HG03469 (cell line): ENCODE results near the gene SPTLC1.
"Not testable (repeated sequence)": the region's sequence is repeated elsewhere in the genome, so short reads cannot be mapped to it uniquely, and the experiment has no call there.

Experiments used
- ATAC-seq: cut with Tn5 transposase; IDR thresholded peaks from one replicate; pipeline ENCODE4 v1.9.1; 2021; ENCODE audit warnings: mild to moderate bottlenecking, moderate library complexity, moderate number of reproducible peaks; ENCODE audit not compliant: unreplicated experiment

The SPTLC1 gene

DNA sequence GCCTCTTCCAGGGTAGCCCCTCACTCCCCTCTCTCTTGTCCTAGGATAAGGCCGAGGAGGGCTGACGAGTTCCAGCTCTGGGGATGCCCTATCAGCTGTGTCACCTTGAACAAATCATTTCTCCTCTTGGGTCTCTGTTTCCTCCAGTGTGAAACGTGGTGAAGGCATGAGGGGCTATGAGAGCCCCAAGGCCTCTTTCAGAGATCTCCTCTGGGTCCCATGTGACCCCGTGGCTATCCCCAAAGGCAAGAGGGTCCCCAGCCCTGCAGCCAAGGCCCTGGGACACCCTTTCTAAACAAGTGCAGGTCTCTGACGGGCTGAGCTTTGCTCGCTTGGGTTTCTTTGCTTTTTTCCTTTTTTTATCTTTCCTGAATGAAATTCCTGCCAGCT is 25.5 kb upstream of the SPTLC1 start:
- no peak for ATAC-seq

DNA sequence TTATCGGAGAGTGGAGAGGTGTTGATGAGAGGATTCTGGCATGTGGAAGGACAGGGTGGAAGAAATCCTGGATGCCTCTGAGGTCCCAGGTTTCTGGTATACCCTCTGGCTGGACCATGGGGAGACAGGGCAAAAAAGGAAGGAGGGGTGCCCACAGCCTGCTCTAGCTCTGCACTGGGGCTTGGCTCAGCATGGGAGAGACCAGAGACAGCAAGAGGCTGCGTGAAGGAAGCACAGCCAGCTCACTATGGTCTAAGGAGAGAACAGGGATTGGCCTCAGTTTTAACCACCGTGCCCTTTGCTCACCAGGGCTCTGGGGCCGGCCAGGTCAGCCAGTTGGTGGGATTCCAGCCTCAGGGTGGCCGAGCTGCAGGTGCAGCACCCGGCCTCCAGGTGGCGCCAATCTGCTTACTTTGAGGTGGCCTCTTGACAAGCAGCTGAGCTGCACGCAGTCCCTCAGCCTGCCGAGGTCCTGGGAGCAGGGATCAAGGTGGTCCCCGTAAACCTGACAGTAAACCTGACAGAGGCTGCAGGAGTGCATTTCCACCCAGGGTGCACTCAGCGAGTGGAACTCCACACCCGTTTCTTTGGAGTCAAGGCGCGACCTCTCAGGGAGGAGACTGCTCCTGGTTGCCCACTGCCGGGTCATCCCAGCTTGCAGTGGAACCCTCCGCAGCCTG is 25.0 kb upstream of the SPTLC1 start:
- no peak for ATAC-seq

DNA sequence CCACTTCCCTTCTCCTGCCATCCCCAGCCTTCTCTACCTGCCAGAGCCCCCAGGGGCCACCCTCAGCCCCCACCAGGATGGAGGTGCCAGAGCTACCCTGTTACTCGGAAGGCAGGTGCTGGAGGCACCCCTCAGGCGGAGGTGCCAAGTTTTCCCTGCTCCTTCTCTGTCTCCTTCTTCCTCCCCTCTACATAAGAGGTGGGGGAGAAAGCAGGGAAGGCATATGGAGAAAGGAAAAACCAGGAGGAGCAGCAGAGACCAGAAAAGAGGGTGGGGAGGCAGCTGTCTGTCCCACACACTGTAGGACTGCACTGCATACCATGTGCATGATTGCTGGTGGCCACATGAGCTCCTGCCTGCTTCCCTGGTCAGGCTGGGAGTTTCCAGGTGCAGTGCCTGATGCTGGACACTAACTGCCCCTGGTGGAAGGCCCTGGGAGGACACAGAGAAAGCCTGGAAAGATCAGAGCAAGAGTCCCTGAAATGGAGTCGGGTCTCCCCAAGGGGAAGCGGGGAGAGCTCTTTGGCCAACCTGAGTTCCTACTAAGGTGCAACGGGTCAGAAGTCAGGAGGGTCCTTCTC is 23.8 kb upstream of the SPTLC1 start:
- not testable (repeated sequence) for ATAC-seq

DNA sequence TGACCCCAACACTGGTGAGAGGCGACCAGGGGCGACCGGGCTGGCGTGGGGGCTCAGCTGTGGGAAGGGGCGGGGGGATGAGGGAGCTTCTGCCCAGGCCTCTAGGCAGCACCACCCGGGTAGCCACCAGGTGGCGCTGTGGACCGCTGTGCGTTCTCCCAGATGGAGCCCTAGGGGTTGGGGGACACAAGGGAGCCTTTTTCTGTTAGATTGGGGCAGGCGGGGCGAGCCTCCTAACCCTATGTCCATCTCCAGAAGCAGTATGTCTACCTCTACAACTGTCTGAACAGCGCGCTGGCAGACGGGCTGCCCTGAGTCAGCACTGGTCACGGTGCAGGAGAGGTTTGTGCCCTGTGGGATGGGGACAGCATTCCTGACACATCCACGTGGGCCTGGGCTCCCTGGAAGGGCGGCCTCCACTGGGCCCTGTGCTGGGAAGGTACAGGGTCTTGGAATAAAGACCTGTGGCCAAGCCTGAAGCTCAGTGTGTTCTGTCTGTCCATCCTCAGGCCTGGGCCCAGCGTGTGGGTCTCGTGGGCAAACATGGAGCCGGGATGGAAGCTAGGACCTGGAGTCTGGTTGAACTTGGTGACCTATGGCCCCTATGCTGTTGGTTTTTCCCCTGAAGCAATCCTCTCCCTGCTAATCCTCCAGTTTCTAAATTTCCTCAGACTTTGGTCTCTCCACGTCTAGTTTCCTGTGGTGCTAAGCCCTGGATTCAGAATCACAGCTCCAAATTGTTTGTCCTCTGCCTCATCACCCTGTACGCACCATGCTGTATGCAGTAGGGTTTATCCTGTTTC is 23.1 kb upstream of the SPTLC1 start:
- no peak for ATAC-seq

DNA sequence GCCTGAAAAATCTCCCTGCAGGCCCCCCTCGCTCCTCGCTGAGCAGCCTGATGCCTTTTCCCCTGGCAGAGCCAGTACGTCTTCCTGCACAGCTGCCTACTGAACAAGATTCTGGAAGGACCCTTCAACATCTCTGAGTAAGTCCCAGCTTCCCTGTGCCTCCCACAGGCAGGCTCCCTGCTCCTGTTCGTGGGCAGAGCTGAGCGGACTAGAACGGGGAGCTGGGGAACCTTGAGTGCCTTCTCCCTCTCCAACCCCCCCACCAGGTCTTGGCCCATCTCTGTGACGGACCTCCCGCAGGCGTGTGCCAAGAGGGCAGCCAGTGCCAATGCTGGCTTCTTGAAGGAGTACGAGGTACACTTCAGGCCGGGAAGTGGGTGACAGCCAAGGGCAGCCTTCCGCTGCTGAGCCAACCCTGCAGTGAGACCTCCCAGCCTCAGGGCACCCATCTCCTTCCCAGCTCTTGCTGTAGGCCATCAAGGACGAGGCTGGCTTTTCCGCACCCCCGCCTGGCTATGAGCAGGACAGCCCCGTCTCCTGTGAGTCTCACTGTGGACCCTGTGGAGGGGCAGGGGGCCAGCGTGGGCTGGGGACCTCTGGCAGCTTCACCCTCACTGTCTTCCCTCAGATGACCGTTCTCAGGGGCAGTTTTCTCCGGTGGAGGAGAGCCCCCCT is 21.1 kb upstream of the SPTLC1 start:
- ATAC-seq, result no peak

DNA sequence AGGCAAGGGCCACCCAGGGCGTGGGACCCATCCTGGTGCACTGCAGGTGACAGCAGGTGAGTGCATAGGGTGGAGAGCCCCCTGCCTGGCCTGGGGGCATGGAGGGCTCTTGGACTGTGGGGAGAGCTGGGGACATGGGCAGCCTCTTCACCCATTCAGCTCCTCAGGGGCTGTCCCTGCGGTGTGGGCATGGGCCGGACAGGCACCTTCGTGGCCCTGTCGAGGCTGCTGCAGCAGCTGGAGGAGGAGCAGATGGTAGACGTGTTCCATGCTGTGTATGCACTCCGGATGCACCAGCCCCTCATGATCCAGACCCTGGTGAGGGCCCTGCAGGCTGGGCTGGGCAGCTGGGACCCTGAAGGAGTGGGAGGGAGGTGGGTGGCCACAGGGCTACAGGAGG is 20.4 kb upstream of the SPTLC1 start:
- ATAC-seq, result no peak

DNA sequence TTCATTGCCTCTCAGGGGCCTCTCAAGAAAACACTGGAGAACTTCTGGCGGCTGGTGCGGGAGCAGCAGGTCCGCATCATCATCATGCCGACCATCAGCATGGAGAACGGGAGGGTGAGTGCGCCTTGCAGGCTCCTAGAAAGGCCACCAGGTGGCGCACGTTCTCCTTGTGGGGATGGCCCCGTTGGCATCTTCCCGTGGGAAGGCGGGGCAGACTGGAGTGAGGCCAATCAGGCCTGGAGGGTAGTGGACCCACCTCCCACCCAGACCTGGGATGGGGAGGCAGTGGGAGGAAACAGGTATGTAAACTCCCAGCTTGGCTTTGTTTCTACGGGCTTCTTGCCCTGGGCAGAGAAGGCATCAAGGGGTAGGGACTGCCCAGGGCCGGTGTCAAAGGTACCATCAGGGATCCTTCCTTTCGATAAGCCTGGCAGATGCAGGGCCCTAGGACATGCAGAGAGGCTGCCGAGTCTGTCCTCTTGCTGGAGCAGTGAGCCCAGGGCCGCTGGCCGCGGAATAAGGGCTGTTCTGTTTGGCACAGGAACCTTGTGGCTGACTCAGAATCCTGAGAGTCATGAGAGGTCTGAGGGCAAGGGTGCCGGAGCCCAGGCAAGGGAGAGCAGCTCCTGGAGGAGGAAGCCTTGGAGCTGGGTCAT is 18.9 kb upstream of the SPTLC1 start:
- peak; percentile 56 for ATAC-seq

DNA sequence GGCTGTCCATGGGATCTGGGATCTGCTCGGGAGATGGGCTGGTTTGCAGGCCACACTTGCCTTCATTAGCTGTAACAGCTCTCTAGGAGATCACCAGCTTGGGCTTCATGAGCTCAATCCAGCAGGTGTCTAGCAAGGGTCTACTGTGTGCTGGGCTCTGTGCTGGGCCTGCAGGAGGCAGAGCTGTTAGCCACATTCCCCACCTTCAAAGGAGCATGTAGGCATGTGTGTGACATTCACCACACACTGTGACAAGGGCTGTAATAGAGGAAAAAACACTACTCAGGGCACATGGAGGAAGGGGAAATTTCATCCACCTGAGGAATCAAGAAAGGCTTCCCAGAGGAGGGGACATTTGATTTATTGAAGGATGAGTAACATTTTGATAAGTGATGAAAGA is 17.7 kb upstream of the SPTLC1 start:
- ATAC-seq, result not testable (repeated sequence)

DNA sequence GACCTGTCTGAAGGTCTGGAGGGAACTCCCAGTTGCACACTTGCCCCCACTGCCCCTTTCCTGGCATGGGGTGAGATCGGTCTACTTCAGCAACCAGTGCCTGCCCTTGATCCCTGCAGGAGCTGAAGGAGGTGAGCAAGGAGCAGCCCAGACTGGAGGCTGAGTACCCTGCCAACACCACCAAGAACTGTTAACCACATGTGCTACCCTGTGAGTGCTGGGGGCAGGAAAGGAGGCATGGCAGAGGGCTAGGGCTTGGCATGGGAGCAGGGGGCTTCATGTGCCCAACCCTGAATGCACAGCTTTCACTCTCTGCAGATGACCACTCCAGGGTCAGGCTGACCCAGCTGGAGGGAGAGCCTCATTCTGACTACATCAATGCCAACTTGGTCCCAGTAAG is 17.3 kb upstream of the SPTLC1 start:
- no peak for ATAC-seq

DNA sequence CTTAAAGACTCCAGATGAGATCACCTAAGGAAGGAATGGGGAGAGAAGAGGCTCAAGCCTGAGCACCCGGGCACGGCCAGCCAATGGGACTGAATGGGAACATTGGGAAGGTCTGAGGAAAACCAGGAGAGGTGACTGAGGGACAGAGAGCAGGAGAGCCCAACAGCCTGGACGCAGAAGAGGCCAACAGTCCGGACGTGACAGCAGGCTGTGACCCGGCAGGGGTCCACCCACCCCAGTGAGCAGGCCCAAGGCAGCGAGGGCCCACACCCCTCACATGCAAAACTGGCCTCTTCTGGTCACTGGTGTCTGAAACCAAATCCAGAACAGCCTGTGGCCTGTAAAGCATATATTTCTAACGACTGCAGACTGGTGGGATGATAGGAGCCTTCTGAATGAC is 7.6 kb upstream of the SPTLC1 start:
- no peak for ATAC-seq

DNA sequence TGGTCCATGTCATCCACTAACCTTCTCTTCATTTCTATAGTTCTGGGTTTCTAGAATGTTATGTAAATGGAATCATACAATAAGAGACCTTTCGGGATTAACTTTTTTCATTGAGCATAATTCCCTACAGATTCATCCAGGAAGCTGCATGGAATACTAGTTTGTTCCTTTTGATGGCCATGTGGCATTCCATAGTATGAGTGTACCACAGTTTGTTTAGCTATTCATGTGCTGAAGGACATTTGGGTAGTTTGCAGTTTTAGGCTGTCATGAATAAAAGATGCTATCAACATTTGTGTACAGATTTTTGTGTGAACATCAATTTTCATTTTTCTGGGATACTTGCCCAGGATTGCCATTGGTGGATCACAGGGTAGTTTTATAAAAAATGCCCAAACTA is 6.8 kb upstream of the SPTLC1 start:
- no peak for ATAC-seq

DNA sequence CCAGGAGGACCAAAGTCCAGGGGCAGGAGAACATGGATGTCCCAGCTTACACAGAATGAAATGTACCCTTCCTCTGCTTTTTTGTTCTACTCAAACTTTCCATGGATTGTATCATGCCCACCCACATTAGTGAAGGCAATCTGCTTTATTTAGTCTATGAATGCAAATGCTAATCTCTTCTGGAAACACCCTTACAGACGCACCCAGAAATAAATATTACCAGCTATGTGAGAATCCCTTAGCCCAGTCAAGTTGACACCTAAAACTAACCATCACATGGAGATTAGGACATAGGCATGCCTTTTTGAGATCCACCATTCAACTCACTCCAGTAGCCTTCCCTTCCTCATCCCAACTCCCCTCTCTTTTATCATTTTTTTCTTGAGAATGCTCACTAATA is 6.1 kb upstream of the SPTLC1 start:
- no peak for ATAC-seq

DNA sequence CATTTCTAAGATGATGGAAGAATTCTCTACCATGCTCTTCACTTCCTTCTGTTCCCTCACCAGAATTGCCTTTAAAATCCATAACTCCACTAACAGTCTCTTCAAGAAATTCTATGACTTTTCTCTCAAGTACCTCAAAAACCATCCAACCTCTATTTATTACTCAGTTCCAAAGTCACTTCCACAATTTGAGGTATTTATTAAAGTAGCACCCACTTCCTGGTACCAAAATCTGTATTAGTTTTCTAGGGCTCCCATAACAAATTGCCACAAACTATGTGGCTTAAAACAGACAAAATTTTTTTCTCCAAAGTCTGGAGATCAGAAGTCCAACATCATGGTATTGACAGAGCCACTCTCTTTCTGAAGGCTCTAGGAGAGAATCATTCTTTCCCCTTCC is 4.9 kb upstream of the SPTLC1 start:
- ATAC-seq, result no peak

DNA sequence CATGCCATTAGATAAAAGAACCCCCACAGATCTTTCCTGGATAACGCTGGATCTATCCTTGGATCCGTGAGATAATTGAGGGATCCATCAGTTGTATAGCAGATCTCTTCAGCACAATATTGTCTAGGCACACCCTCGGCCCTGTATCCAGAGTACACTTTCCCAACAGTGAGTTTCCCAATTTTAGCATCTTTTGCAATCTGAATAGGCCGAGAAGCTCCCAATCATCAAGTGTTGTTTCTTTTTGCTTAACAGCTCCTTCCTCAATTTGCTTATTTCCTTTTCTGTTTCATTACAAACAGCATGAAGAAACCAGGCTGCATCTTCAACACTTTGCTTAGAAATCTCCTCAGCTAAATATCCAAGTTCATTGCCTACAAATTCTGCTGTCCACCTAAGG is 4.4 kb upstream of the SPTLC1 start:
- no peak for ATAC-seq

DNA sequence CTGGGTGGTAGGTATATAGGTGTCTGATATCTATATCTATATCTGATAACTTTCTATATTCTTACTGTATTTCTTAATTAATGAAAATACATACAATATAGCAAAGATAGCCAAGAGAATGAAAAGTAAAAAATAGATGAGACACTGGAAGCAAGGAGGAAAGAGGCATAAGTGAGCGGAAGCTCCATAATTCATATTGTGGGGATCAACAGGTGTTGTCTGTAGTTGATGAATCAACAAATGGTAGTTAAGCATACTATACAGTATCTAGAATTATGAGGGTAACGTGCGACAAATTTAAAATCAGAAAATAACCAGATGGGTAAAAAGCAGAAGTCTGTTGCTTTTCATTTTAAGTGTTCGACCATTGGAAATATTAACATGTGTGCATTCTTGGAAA is 7.1 kb downstream of the SPTLC1 start:
- ATAC-seq, result no peak

DNA sequence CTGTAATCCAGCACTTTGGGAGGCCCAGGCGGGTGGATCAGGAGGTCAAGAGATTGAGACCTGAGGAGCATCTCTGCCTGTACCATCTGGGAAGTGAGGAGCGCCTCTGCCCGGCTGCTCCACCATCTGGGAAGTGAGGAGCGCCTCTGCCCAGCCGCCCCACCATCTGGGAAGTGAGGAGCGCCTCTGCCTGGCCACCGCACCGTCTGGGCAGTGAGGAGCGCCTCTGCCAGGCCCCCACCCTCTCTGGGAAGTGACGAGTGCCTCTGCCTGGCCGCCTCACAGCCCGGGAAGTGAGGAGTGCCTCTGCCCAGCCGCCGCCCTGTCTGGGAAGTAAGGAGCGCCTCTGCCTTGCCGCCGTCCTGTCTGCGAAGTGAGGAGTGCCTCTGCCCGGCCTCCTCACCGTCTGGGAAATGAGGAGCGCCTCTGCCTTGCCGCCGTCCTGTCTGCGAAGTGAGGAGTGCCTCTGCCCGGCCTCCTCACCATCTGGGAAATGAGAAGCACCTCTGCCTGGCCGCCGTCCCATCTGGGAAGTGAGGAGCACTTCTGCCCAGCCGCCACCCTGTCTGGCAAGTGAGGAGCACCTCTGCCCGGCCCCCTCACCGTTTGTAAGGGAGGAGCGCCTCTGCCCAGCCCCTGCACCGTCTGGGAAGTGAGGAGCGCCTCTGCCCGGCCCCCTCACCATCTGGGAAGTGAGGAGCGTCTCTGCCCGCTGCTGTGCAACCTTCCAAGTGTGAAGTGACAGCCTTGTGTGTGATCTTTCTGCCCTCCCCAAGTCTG is 9.6 kb downstream of the SPTLC1 start:
- ATAC-seq, result not testable (repeated sequence)

DNA sequence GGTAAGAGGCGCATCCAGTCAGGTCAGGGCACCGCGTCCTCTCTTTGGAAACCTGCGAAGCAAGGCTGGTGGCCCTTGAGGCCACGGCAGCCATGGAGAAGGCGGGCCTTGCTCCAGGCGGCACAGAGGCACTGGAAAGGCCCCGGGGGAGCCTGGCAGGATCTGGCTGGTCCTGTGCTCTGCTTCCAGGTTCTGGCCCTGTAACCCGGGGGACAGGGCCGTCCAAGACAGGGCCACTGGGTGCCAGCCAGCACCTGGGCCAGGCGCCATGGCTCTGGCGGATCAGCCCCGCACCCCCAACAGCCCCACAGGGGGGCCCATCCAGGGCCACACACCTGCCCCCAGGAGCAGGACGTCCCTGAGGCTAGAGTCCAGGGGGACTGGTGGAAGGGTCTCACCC is 11.6 kb downstream of the SPTLC1 start:
- not testable (repeated sequence) for ATAC-seq

DNA sequence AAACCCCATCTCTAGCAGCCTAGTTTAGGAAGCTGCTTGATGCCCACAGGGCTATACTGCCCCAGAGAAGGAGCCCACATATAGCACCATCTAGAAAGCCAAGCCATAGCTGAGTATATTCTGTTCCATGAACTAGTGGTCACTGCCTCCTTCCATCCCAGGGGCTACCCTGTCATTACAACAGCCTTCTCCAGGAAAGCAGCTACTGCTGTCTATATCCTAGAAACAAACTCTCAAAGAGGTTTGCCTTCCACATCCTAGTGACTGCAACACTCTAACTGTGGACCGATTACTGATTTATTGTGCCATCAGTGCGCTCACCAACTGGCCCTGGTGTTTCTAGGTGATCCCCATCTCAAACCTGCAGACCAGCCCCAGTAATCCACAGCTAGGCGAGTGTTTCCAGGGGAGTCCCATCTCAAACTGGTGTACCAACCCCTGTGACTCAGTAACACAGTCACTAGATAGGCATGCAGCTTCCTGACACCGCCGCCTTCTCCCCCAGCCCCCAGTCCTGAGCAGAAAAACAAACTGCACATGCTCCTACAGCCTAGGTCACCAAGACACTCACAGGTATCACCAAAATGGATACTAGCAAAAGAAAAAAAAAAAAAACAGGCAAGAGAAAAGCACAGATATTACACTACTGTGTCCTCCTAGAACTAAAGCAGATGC is 14.8 kb downstream of the SPTLC1 start:
- ATAC-seq, result no peak

DNA sequence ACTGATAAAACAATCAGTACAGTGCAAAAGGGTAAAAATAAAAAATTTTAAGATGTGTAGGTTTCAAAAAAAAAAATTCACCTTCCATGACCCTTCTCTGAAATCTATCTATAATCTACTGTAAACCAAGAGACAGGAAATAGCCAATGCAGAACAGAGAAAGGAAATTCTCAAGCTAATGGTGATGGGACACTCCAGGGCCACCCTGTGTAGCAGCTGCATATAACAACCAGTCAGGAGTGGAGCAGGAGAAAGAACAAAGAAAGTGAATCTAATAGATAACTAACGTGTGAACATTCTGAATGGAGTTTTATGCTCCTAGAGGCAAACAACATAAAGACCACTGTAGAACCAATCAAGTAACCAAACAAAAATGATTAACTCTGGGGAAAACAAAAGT is 16.6 kb downstream of the SPTLC1 start:
- no peak for ATAC-seq

DNA sequence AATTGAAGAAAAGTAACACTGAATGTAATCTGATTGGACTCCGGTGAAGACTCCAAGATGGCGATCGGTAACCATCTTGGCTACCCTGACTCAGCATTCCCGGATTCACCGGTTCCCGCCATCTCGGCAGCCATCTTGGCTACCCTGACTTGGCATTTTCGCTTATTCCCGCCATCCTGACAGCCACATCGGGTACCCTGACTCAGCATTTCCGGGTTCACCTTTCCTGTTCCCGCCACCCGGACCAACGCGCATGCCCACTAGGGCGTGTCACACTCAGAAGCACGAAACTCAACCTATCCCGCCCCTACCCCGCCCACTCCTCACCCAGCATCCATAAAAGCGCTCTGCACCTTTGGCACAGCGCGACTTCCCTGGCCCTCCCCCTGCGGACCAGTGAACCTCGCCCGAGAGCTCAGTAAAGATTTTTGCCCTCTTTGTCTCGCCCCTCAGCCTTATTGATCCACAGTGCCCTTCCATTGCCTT is 17.2 kb downstream of the SPTLC1 start:
- ATAC-seq, result no peak
